Astrocyte (in vitro differentiated cells and primary cell): ENCODE results near the gene DPP4.

Source experiments
- EZH2 ChIP-seq: IDR thresholded peaks from 2 replicates; pipeline ENCODE4 v1.6.1; 2012; ENCODE audit warnings: mild to moderate bottlenecking, low read length, inconsistent platforms; ENCODE audit not compliant: insufficient read depth
- TF ChIP-seq, protein P1 (sequence below): IDR thresholded peaks from 2 replicates; pipeline ENCODE4 v1.5.1; 2011; ENCODE audit warnings: low read depth, mild to moderate bottlenecking, inconsistent platforms, low read length, moderate library complexity; ENCODE audit not compliant: insufficient read depth

GRCh38 chr2:161964160-161964559, 109.9 kb downstream of the DPP4 start:
- TF ChIP-seq, protein P1, sequence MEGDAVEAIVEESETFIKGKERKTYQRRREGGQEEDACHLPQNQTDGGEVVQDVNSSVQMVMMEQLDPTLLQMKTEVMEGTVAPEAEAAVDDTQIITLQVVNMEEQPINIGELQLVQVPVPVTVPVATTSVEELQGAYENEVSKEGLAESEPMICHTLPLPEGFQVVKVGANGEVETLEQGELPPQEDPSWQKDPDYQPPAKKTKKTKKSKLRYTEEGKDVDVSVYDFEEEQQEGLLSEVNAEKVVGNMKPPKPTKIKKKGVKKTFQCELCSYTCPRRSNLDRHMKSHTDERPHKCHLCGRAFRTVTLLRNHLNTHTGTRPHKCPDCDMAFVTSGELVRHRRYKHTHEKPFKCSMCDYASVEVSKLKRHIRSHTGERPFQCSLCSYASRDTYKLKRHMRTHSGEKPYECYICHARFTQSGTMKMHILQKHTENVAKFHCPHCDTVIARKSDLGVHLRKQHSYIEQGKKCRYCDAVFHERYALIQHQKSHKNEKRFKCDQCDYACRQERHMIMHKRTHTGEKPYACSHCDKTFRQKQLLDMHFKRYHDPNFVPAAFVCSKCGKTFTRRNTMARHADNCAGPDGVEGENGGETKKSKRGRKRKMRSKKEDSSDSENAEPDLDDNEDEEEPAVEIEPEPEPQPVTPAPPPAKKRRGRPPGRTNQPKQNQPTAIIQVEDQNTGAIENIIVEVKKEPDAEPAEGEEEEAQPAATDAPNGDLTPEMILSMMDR: no peak
- no peak for TF ChIP-seq EZH2
